Activated CD8-positive, alpha-beta memory T cell treated with anti-CD3 and anti-CD28 coated beads, Interleukin-2, amount 50 U/mL, for 1 hour (primary cell): ENCODE measurements around the gene AMELY.
"Not testable (repeated sequence)": the region's sequence is repeated elsewhere in the genome, so short reads cannot be mapped to it uniquely, and the experiment has no call there.

ENCODE experiments used
- DNase-seq: peaks from one replicate; pipeline ENCODE4 v3.0.0-alpha.2; 2020; ENCODE audit errors: extremely low read depth

Gene AMELY, protein sequence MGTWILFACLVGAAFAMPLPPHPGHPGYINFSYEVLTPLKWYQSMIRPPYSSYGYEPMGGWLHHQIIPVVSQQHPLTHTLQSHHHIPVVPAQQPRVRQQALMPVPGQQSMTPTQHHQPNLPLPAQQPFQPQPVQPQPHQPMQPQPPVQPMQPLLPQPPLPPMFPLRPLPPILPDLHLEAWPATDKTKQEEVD

DNA sequence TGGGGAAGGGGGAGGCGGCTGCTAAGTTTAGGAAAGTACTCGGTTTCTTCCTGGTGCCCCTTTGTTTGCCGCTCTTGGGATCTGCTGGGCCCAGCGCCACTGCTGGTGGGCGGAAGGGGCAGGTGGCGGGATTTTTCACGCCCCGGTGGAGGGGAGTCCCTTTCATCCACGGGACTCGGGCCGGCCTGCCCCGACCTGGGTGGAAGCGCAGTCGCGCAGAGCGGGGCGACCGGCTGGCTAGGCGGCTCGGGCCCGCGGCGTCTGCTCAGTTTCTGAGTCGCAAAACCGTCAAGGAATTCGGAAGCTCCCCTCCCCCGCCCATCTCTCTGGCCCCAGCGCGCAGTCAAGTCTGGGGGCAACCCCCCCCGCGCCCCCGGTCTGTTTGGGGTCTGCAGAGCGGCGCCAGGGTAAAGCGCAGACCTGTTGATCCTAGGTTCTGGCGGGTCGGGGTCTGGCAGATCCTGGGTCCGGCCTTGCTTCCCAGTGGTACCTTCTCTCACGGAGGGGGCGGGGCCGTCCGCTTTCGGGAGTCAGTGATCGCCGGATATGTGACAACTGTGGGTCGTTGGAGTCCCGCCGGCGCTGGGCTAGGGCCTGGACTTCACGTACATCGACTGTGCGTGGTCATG is at the start of gene AMELY:
Gene AMELY, minus strand, starts transcription at position 500 of the 629 bp plus-strand sequence. CDS start 39,144 bp downstream, outside the sequence.
- DNase-seq: no peak

GRCh38 chrY:6949947-6950346 is 38.4 kb upstream of the AMELY start:
- DNase-seq: no peak

DNA sequence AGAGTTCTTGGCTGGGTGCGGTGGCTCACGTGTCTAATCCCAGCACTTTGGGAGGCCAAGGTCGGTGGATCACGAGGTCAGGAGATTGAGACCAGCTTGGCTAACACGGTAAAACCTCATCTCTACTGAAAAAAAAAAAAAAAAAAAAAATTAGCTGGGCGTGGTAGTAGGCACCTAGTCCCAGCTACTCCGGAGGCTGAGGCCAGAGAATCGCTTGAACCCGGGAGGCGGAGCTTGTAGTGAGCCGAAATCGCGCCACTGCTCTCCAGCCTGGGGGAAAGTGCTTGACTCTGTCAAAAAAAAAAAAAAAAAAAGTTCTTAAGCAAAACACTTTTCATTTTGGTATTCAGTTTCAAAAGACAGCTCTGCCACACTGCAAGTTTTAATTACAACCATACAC is 36.8 kb upstream of the AMELY start:
- DNase-seq: no peak

DNA sequence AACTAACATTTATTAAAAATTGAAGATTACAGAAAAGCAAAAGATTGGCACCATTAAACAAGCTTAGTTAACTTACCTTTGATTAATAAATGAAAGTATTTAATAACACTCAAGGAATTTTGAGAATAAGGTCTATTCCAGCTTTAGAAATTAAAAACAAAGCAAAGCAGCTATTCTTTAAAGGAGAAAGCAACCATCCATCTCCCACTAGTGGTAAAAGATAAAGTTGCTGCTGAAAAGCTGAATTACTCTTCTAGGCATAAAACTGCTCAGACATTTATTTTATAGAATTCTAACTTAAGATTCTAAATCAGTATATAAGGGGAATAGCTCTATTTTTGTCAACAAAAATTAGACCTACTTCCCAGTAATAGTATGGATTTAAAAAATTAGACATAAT is 36.1 kb upstream of the AMELY start:
- no peak for DNase-seq

GRCh38 chrY:6935497-6935896 is 23.9 kb upstream of the AMELY start:
- no peak for DNase-seq

GRCh38 chrY:6931779-6932396 is 20.3 kb upstream of the AMELY start:
- DNase-seq: no peak

GRCh38 chrY:6929237-6929636 is 17.7 kb upstream of the AMELY start:
- DNase-seq: no peak

DNA sequence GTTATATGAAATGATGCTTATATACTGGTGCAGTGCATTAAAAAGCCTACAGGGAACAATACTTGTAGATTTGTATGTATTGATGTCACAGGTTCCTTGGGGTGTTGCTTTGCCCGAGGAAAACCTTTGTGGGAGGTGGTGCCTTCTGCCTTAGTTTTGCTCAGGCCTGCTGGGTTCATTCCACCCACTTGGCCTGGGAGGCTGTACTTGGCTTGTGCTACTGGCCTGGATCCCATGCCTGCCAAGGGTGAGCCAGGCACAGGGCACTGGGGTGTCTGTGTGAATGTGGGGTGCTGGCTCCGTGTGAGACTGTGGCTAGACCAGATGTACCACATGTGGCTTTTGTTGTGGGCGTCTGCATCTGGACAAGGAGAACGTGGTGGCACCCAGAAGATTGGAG is 16.7 kb upstream of the AMELY start:
- no peak for DNase-seq

DNA sequence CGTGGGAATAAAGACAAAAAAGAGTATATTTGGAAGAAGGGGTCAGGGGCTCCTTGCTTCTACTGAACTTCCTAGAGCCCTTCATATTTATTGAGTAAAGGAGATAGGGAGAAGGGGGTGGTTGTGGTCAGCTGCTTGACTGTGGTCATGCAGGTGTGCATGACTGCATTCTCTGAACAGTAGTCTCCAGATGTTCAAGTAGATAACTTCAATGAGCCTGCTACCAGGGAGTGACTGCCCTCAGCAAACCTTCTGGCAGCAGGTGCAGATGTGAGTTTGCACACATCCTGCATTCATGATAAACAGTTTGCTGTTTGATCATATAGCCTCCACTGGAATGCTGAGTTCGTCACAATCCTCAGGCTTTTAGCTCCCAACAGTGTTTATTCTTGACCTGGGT is 9.5 kb upstream of the AMELY start:
- DNase-seq: no peak

GRCh38 chrY:6913362-6913761 is 1.8 kb upstream of the AMELY start:
- no peak for DNase-seq

DNA sequence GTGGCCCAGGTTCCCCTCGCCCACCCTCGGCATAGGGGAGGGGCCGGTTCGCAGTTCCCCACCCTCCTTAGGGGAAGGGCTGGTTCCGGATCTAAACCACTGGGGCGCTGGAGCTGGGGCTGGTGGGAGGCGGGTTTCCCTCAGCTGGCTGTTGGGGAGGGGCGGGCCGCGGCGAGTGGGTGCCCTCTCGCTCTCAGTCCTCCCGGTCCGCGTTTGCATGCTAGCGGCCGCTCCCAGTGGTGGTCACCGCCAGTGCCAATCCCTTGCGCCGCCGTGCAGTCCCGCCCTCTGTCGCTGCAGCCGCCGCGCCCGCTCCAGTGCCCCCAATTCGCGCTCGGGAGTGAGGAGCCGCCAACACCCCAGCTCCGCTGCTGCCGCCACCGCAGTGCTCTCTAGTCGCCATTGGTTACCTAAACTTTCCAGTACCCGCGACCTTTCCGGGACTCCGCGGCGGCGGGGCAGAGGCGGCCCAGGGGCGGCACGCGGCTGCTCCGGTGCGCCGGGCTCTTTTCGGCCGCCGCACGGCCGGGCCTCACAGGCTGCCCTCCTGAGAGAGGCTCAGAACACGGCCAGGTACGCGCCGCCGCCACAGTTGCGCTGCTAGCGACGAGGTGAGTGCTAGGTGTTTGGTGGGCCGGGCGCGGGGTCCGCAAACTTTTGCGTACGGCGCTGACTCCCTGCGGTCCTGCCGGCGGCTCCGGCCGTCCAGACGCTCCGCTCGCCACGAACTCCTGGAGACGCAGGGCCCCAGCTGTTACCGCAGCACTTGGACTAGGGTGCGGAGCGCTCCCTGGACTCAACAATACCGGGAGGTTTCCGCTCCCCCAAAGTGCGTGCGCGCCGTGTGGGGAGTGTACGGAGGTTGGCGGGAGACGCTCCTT is 940 bp downstream of the AMELY start, which contains the start of gene TBL1Y:
Gene TBL1Y, plus strand, starts transcription at position 326 of the 881 bp plus-strand sequence. CDS start 114,388 bp downstream, outside the sequence.
- DNase-seq: no peak

DNA sequence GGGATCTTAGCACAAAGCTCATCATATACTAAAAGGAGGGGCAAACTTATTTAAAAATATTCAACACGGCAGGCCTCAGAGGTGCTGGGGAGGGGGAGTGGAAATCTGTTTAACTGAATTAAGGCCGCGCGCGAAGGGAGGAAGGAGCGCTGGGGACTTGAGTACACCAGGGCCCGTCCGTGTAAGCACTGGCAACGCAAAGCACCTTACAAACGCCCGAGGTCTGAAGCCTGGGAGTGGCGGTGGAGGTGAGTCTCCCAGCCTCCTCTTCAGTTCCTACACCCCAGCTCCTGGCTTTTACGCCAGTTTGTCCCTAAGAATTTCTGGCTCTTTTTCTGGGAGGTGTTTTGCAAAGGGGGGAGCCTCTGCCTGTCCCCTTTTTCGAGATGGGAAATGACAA is 1.7 kb downstream of the AMELY start:
- no peak for DNase-seq

DNA sequence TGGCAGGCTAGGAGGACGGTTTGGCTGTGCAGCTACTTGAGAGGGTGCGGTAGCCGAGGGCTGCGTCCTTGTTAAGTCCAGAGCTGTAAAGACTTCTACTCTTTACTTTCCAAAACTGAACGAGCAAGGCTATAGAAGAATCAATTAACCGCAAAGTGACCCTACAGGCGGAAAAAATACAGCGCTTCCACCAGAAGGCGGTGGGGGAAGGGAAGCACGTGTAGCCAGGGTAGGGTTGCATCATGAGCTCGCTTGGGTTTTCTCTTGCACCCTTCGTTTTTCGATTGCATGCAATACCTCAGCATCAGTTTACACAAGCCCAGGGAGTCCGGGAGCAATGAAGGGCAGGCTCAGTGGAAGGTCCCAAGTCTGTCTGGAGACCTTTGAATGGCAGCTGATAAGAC is 2.4 kb downstream of the AMELY start:
- DNase-seq: no peak

- DNase-seq: not testable (repeated sequence)
These were observed 3.5 kb downstream of the AMELY start for GRCh38 chrY:6908021-6908420.

- DNase-seq: no peak
These were observed 4.0 kb downstream of the AMELY start for GRCh38 chrY:6907591-6907990.

DNA sequence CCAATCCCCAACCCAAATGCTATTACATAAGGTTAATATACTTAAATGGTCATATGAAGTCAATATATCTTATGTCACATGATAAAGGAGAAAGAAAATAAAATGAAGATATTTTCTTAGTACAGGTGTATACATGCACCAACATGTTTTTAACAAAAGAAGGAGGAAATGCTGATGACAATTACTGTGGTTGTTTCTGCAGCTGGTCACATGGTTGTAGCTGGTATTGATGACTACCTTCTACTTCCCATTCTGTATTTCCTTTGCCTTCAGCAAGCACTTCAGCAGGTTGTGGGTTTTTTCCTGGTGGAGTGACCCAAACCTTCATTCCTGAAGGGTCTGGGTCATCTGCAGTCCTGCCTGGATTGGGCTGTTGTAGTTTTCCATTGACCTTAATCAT is 9.4 kb downstream of the AMELY start:
- DNase-seq: not testable (repeated sequence)

DNA sequence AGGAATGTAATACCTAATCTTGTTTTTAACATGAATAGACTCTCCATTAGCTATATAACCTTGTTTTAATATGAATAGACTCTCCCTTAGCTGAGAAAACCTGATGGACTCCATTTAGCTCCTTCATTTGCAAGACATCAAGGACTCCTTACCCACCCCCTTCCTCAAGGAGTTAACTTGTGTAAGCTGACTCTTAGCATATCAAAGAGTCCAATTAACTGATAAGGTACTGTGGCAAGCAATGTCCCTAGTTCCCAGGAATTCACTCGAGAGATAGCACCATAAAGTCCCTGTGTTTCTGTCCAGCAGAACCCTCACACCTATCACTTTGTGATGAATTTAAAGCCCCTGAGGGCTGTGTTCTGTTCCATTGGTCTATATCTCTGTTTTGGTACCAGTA is 16.3 kb downstream of the AMELY start:
- DNase-seq: no peak

DNA sequence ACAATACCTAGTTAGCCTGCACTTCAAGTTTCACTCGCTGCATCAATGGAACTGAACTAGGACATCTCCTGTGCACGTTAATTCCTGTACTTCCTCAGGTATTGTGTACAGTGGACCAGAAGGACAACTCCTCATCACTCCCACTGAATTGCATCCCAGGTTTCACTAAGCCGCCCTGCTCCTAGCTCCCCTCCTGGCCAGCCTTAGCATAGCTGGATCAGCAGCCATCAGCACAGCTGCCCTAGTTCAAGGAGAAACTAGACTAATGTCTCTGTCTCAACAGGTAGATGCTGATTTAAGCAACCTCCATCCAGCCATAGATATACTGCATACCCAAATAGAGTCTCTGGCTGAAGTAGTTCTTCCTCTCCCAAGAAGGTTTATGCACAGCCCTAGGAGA is 17.1 kb downstream of the AMELY start:
- no peak for DNase-seq

DNA sequence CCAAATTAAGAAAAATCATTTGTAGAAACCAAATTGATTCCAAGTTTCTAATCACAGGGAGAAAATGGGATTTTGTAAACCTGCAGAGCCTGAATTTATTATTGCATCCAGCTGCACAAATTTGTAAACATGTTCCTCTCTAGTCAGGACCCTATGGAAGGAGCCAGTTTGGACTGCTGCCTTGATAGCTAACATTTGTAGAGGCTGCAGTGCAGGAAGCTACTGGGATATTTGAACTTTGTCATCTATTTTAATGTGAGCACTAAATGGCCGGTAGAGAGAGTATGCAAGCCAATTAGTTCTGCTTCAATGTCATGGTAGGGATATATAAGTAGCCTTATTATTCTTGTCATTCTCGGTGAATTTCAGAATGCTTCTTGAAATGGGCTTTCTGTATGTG is 62.2 kb downstream of the AMELY start:
- no peak for DNase-seq

GRCh38 chrY:6842650-6843049 is 68.9 kb downstream of the AMELY start:
- DNase-seq: not testable (repeated sequence)
